GM12872 (cell line): Measurements from ENCODE around the gene BCORL1.

Experiments
- TF ChIP-seq, protein P1 (sequence below): IDR thresholded peaks from 3 replicates; pipeline ENCODE4 v1.5.1; 2011; ENCODE audit warnings: low read depth, mild to moderate bottlenecking, low read length, moderate library complexity; ENCODE audit not compliant: insufficient read depth

BCORL1 gene

DNA sequence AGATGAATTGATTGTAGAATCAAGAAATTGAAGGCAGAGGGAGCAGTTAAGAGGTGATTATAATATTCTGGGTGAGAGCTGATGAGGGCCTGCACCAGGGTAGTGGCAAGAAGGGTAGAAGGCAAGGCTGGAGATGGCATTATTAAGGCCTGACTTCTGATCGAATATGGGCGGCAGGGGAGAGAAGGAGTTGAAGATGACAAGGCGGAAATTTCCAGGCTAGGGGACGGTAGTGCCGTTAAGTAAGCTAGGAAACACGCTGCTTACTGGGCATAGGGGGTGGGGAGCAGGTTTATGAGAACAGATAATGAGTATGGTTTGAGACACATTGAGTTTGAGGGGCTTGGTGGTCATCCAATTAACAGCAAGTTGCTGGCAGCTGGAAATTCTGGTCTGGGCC is 19.5 kb downstream of the BCORL1 start:
- TF ChIP-seq, protein P1, sequence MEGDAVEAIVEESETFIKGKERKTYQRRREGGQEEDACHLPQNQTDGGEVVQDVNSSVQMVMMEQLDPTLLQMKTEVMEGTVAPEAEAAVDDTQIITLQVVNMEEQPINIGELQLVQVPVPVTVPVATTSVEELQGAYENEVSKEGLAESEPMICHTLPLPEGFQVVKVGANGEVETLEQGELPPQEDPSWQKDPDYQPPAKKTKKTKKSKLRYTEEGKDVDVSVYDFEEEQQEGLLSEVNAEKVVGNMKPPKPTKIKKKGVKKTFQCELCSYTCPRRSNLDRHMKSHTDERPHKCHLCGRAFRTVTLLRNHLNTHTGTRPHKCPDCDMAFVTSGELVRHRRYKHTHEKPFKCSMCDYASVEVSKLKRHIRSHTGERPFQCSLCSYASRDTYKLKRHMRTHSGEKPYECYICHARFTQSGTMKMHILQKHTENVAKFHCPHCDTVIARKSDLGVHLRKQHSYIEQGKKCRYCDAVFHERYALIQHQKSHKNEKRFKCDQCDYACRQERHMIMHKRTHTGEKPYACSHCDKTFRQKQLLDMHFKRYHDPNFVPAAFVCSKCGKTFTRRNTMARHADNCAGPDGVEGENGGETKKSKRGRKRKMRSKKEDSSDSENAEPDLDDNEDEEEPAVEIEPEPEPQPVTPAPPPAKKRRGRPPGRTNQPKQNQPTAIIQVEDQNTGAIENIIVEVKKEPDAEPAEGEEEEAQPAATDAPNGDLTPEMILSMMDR, result no peak

DNA sequence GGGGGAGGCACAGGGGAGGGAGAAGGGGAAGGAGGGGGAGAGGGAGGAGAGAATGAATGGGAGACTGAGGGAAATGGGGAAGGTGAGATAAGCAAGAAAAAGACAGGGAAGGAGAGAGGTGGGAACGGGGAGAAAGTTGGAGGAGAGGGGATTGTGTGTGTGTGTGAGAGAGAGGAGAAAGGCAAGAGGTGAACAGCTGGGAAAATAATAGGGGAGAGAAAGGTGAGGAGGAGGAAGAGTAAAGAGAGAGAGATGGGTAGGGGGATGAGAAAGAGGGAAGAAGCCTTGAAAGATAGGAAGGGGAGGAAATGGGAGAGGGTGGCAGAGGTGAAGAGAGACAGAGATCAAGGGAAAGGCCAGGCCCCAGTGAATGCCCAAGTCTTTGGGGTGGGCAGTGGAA is 20.1 kb downstream of the BCORL1 start:
- TF ChIP-seq, protein P1, result no peak

DNA sequence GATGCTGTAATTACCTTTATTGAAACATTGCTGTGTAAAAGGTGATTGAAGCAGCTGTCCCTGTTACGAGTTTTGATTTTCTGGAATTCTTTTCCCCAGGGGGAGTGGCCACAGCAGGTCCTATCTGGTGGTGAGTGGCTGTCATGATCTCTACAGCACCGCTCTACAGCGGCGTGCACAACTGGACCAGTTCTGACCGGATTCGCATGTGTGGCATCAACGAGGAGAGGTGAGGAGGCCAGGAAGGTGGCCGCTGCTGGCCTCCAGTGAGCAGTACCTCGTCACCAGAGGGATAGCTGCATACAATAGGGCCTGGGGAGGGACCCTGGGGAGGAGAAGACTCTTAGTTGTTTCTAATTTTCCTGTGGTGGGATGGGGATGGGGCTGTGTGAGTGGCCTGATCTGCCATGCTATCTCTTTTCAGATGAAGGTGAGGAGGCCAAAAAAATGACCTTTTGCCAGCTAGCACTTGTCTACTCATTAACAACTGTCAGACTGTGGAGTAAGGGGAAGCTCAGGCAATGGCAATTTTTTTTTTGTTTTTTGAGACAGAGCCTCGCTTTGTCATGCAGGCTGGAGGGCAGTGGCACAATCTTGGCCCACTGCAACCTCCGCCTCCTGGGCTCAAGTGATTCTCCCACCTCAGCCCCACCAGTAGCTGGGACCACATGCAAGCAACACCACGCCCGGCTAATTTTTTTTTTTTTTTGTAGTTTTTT is 22.8 kb downstream of the BCORL1 start:
- TF ChIP-seq, protein P1, result no peak

DNA sequence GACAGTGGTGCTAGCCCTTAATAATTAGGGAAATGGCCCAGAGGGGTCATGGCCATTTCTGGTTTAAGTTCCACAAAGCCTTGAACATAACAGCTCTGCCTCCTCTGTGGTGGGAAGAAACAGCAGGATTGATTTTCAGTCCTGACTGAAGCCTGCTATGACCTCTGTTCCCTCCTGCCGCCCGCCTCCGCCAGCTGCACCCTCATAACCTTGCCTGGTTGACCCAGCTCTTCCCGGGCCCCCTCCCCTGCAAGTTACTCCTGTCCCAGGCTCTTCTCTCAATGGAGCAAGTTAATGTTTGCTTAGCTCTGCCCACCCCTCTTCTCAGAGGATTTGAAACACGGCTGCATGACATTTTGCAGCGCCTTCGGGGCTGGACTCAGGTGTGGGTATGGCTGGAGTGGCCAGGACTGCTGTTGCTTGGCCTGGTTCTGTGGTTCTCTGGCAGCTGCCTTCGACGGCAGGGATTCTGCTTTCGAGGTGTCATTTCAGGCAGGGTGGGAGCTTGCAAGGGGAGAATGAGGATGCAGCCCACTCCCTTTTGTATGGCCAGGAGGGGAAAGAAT is 27.3 kb downstream of the BCORL1 start:
- TF ChIP-seq, protein P1, result no peak

DNA sequence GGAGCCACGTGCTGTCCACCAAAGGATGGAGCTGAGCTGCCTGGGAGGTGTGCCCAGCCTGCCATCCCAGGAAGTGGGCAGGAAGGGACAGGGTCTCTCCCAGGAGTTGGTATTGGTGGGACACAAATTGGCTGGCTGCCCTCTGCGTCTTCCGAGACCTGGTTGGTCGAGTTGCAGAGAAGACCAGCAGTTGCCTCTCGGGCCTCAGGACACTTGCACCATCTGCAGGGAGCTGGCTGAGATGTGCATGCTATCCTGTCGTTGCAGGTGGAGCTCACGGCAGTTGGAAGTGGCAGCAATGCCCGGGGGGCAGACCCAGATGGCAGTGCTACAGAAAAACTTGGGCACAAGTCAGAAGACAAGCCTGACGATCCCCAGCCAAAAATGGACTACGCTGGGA is 30.2 kb downstream of the BCORL1 start:
- TF ChIP-seq, protein P1, result no peak

DNA sequence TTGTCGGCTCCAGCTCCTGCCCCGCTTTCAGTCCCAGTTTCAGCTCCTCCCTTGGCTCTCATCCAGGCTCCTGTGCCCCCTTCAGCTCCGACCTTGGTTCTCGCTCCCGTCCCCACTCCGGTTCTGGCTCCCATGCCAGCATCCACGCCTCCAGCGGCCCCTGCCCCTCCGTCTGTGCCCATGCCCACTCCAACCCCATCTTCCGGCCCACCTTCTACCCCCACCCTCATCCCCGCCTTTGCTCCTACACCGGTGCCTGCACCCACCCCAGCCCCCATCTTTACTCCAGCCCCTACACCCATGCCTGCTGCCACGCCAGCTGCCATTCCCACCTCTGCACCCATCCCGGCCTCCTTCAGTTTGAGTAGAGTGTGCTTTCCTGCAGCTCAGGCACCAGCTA is 31.2 kb downstream of the BCORL1 start:
- TF ChIP-seq, protein P1, result no peak

DNA sequence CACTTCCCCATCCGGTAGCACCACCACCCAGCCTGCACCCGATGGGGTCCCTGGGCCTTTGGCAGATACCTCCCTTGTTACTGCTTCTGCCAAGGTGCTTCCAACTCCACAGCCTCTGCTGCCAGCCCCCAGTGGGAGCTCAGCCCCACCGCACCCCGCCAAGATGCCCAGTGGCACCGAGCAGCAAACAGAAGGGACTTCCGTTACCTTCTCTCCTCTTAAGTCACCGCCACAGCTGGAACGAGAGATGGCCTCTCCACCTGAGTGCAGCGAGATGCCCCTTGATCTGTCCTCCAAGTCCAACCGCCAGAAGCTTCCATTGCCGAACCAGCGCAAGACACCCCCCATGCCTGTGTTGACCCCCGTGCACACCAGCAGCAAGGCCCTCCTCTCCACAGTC is 31.9 kb downstream of the BCORL1 start:
- TF ChIP-seq, protein P1, result no peak
